Stimulated activated CD4-positive, alpha-beta T cell treated with anti-CD3 and anti-CD28 coated beads, Interleukin-2, amount 100 ng/mL, for 4 hours (primary cell): ENCODE data around the gene LTB.

ENCODE experiments used
- DNase-seq: peaks from one replicate; pipeline ENCODE4 v3.0.0-alpha.2; 2020; ENCODE audit warnings: low read depth

LTB gene

GRCh38 chr6:31547727-31548543 lies 34.3 kb downstream of the LTB start:
- DNase-seq: no peak

DNA sequence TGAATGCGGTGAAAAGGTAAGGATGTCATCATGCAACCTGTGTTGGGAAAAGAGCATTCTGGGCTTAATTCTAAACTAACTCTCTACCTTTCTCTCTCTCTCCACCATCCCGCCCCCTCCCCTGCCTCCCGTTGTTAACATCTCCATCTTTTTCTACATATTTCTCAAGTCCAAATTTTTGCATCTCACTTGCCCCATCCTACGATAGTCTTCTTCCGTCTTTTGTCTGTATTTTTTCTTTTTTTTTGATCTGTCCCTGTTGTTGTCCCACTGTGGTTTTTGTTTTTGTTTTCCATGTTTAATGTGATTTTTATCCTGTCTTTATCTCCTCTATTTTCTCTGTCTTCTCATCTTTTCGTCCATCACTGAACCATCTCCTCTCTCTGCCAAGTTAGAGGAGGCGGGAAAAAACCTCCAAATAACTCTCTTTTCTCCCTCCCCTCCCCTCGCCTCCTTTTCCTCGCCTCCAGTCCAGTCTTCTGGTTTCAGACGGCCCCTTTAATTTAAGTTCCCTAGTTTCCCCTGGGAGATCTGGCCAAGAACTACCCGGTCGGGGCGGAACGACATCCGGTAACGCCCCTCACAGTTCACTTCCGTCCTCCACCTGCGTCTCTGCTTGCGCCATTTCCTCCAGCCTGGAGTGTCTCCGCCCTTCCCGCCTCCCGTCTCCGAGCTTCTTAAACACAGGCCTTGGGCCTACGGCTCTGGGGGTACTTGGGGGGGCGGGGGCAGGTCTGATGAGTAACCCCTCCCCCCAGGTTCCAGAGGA lies 35.1 kb downstream of the LTB start, which contains the start of gene NFKBIL1:
NFKBIL1 (plus strand) TSS at position 651 of the 769 bp plus-strand sequence; CDS start at position 738, 87 bp downstream.
- DNase-seq: peak; percentile 87

DNA sequence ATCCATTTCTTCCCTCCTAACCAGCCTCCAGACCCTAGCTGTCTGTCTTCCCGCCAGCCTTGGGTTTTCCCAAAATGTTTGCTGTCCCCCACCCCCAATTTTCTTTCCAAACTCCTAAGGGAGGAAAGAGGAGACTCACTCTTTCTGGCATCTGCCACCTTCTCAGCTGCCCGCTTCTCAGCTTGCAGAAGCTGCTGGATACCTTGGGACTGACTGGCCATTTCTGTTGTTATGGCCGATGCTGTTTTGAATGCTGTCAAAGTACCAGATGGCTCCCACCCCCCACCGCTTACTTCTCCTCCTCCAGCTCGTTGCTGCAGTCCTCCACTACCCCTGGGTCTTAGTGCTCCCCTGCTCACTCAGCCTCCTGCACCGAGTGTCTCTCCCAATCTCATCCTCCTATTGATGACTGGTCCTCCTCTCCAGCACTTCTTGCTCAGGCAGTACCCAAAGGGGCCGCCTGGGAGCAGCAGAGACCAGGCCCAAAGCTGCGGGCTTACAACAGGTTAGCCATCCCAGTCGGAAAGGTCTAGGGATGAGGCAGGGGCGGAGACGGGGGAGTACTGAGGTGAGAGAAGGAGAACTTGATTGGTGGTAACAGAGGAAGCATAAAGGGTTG lies 35.8 kb downstream of the LTB start, which contains the start of gene ATP6V1G2:
ATP6V1G2 (minus strand) TSS at position 270 of the 619 bp plus-strand sequence; CDS start at position 221, 49 bp downstream.
- peak; percentile 77 for DNase-seq

DNA sequence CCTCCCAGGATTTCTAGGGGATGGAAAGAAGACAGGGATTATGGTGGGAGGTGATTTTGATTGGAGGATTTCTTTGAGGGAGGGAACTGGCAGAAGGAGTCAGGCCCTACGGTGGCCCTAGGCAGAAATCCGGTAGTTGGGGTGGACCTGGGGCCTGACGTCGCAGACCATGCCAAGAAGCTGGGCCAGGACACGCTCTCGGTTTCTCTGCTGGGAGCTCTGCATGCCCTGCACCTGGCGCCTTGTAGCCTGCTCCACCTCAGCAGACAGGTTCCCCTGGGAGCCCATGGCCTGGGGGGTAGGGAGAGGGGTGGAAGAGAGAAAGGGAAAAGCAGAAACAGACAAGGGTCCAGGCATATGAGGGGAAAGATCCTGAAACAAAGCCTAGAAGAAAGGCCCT lies 36.9 kb downstream of the LTB start:
- no peak for DNase-seq

- no peak for DNase-seq
Measured at GRCh38 chr6:31544676-31545075, 37.5 kb downstream of the LTB start.

GRCh38 chr6:31543639-31544038 lies 38.6 kb downstream of the LTB start:
- no peak for DNase-seq

GRCh38 chr6:31541658-31542521 lies 40.3 kb downstream of the LTB start, which contains the start of gene DDX39B:
TSS of gene DDX39B (minus strand) at chr6:31542003. CDS start at chr6:31540532, 1,471 bp downstream.
- DNase-seq: peak; percentile 92

GRCh38 chr6:31541059-31541657 lies 41.1 kb downstream of the LTB start:
- DNase-seq: peak; percentile 43

DNA sequence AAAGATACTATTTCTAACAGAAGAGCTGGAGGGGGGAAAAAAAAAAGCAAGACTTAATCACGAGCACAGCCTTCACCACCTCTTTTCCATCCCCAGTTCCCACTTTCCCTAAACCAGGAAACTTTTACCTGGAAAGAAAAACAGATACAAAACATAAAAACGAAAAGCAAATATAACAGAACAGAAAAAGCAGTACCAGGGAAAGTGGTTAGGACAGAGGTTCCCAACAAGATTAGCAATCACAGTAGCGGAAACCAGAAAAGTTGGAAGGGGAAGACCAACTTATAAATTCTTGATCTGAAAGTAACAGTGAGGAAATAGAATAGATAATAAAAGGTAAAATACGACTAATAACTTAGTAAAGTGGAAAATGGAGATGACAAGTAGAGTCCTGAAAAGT lies 41.6 kb downstream of the LTB start:
- no peak for DNase-seq

GRCh38 chr6:31538805-31539400 lies 43.3 kb downstream of the LTB start:
- DNase-seq: no peak

DNA sequence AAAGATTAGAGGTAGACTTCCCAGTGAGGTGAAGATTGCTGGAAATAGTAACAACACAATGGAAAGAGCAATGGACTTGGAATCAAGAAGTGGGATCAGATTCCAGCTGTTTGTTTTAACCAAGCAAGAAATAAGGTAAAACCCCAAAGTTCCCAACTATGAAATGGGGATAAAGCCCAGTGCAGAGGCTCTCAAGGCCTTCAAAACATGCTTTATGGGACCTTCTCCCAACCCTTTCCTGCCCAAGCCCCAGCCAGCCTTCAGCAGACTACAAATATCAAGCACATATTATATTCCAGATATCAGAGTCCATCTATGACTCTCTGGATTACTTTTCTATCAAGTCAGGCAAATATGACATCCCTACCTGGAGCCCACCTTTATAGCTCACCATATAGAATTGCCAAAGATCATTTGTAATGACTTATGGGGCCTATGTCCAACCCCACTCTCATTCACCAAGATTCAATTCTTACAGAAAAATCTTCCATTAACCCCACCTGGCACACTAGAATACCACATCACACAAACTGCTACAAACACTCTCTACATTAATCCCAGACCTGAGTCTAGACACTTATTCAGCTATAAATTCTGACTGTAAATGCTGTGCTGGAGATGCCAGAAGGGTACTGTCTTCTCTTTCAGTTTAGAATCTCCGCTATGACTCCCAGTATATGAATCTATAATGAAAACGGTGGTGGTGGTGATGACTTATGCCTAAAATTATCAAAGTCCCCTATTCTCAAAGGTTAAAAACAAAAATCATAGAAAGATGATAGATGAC lies 46.5 kb downstream of the LTB start:
- DNase-seq: no peak

DNA sequence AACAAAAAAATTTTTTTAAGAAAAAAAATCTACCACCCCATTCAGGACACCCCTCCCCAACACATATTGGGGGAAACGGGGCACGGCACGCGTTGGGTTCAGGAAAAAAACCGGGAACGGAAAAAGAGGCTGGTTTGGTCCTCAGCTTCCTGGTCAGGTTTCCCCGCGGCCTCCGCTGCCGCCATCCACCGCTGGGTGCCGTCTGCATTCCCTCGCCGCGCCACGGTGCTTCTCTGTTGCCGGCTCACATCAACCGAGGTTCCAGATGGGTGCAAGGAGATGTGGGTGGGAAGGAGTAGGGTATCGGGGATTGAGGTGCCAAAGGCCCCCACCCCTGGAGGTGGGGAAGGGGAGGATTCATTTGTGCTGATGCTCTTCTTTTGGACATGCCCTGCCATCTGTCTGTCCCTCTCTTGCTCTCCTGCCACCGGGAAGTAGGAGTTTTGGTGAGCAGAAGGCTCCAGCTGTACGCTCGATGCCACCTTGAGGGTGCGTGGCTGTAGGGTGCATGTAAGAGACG lies 47.6 kb downstream of the LTB start:
- no peak for DNase-seq

GRCh38 chr6:31534011-31534410 lies 48.2 kb downstream of the LTB start:
- DNase-seq: no peak

GRCh38 chr6:31533455-31533841 lies 48.8 kb downstream of the LTB start:
- DNase-seq: no peak

GRCh38 chr6:31532644-31533454 lies 49.4 kb downstream of the LTB start:
- DNase-seq: no peak

- DNase-seq: no peak
Measured at GRCh38 chr6:31531771-31532643, 50.2 kb downstream of the LTB start.

GRCh38 chr6:31531162-31531561 lies 51.1 kb downstream of the LTB start:
- no peak for DNase-seq

GRCh38 chr6:31530659-31531058 lies 51.6 kb downstream of the LTB start:
- DNase-seq: no peak
